Activated T-helper 1 cell treated with anti-CD3 and anti-CD28 coated beads, Interleukin-2, amount 50 U/mL, for 16 hours (primary cell): Measurements from ENCODE around the gene RPUSD4.

Experiments
- DNase-seq, 2 donors: peaks; one replicate each; pipeline ENCODE4 v3.0.0-alpha.2; 2020; ENCODE audit warnings: low read depth in 1 of 2, low spot score in 1 of 2

Gene RPUSD4

DNA sequence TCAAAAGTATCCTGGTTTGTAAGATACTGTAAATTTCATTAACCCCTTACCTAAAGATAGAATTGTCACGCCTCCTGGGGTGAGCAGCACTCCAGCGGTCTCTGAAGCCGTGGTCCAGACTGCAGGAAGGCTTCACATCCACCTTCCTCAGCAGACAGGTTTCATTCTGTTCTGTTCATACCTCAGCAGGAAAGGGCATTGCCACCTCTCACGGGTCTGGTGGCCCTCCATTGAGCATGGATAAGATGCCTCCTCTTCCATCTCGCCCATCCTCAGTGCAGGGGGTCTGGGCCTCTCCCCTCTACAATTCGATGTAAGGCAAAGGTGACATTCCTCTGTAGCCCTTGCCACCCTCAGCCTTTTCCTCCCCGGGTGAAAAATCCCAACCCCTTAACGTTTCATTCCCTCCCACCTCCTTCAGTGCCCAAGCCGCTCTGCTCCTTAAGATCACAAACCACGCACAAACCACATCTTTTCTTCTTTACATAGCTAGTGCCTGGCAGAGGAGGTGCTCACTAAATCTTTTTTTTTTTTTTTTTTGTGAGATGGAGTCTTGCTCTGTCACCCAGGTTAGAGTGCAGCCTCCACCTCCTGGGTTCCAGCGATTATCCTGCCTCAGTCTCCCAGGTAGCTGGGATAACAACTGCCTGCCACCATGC is 28.5 kb downstream of the RPUSD4 start:
- DNase-seq: no peak

DNA sequence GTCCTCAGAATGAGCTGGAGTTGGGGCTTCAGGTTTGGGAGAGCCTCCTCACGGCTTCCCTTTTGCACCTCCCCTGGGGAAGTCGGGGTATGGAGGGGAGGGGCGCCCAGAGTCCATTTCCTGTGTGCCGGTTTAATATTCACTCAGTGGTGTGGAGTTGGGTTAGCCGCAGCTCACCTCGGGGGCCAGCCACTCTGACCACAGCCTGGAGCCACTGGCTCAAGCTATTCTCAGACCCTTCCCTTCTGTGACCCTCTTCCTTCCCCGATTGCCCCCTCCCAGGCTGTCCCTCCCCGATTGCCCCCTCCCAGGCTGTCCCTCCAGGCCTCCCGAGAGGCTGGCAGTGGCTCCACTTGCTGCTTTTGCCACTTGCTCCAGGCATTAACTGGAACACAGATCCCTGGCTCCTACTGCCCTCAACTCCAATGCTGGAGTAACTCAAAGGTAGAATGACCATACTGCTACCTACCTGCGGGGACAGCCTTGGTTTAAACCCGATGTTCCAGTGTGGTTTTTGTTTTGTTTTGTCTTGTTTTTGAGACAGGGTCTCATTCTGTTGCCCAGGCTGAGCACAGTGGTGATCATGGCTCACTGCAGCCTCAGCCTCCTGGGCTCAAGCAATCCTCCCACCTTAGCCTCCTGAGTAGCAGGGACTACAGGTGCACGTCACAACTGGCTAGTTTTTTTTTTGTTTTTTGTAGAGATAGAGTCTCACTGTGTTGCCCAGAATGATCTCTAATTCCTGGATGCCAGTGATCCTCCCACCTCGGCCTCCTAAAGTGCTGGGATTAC is 29.3 kb downstream of the RPUSD4 start:
- no peak for DNase-seq

GRCh38 chr11:126176853-126177470 is 34.5 kb downstream of the RPUSD4 start:
- no peak for DNase-seq

GRCh38 chr11:126175393-126175792 is 36.1 kb downstream of the RPUSD4 start:
- DNase-seq: no peak

- DNase-seq: no peak
Measured at GRCh38 chr11:126174816-126175215, 36.6 kb downstream of the RPUSD4 start.

DNA sequence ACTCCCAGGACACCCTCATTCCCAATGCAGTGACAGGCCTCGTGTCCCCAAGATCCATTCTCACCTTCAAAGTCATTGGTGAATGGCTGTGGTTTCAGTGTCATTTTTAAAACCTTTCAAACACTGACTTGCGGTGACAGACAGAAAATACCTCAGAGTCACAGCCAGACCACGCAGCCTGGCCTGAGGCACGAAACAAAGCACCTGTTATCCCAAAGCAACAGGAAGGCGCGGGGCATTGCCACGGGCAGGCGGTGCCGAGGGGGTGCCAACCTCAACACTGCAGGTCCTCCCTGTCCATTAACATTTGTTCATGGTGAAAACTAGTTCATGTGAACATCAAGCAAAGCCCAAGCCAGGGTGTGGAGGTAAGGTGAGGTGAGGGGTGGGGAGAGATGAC is 38.2 kb downstream of the RPUSD4 start:
- no peak for DNase-seq

GRCh38 chr11:126172596-126173038 is 38.8 kb downstream of the RPUSD4 start:
- DNase-seq: no peak

- no peak for DNase-seq
Measured at GRCh38 chr11:126169291-126169690, 42.2 kb downstream of the RPUSD4 start.

GRCh38 chr11:126167488-126167887 is 44.0 kb downstream of the RPUSD4 start:
- no peak for DNase-seq

GRCh38 chr11:126166413-126166812 is 45.0 kb downstream of the RPUSD4 start:
- no peak for DNase-seq

DNA sequence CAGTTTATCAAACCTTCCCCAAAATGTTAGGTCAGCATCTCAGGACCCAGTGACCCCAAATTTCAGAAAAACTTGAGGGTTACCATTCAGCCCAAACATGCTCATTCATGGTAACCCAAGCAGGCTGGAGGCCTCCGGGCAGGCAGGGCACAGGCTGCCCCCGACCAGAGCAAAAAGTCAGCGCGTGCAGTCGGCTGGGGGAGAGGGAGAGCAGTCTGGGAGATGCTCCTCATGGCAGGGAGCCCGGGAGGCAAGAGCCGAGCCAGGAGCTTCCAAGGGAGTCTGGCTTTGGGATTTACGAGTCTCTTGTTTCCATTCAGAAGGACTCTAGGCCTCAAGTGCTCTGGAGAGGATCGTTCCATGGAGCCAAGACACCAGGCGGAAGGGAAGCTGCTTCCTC is 45.7 kb downstream of the RPUSD4 start:
- DNase-seq: no peak

- DNase-seq: no peak
Measured at GRCh38 chr11:126165311-126165720, 46.1 kb downstream of the RPUSD4 start.

- no peak for DNase-seq
Measured at GRCh38 chr11:126164781-126165180, 46.7 kb downstream of the RPUSD4 start.

DNA sequence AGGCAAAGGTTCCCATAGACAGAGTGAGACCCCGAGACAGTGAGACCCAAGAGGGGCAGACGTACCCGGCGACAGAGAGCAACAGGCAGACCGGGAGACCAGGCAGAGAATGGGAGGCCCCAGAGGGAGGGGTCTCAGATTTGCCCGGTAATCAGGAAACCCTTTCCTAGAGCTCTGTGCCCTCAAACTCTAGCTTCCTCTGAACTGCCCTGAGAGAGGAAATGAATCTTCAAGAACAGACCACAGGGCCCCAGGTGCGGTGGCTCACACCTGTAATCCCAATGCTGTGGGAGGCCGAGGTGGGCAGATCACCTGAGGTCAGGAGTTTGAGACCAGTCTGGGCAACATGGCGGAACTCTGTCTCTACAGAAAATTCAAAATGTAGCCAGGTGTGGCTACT is 47.7 kb downstream of the RPUSD4 start:
- DNase-seq: no peak

DNA sequence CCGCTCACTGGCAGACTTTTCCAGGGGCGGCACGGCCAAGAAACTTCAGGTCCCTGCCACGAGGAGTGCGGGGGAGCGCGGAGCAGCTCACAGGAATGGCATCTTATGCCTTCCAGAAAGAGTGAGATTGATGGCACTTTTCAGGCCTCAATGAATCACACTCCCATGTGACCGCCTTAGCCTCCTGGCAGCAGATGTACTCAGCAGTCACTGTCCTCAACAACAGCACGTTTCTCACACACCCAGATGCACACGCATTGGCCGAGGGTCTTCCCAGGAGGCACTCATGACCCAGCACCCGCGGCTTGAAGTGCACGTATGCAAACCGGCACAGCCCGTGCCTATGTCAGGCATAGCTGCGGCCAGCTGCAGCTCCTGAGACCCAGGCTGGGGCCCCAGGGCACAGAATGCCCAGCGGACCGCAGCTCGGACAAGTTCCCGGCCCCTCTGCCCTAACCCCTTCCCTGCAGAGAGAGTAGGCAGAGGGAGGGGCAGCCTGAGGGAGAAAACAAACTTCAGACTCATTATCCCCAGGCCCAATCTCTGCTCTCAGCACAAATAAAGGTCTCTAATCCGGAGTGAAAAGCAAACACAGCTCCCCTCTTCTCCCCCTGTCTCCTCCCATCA is 48.3 kb downstream of the RPUSD4 start:
- DNase-seq: no peak

GRCh38 chr11:126162306-126163030 is 49.0 kb downstream of the RPUSD4 start:
- no peak for DNase-seq

DNA sequence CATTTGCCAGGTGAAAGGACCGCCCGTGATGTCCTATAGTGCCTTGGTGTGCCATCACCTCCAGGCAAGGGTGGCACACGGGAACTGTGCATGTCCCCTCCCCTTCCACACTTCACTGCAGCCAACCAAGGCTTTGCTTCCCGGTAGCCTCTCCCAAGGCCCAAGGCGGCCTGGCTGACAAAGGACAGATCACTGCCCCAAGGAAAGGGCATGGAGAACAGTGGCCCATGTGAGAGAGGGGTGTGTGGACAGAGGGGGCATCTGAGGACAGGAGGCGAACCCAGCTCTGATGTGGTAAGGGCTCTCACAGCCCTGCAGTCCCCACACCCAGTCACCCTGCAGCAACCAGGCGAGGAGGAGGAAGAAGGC is 50.4 kb downstream of the RPUSD4 start:
- no peak for DNase-seq

- DNase-seq: no peak
Measured at GRCh38 chr11:126160345-126161022, 51.0 kb downstream of the RPUSD4 start.

DNA sequence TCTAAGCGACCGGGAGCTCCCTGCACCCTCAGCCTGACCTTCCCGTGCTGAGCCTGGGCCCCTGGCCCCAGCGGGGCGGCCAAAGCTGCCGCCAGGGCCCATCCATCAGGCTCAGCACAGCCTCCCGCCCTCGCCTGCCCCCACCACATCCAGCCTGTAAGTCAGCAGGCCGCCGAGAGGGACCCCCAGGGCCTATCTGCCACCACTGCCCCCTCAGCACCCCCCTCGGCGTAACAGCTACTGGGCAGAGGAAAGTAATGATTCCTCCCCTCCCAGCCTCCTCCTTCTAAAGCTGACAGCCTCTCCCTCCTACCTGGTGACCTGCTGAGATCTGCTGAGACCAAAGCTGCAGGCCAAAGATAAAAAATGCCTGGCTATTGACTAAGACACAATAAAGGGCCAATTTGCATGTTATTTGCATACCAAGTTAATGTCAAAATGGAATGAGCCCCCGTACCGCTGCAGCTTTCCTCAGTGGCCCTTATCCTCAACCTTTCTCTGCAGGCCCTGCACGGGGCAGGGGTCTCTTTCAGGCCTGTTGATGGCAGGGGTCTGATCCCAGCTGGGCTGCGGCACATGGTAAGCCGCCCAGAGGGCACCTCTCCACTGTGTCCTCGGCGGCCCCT is 51.6 kb downstream of the RPUSD4 start:
- DNase-seq: no peak
